OCI-M2 (cell line): Measurements from ENCODE around the gene IFI16.

Experiments used
- DNase-seq: peaks from one replicate; lab custom pipeline; 2025; ENCODE audit not compliant: unreplicated experiment; lab: John Stamatoyannopoulos, UW

Gene IFI16

GRCh38 chr1:159009704-159010361 lies at the start of gene IFI16:
IFI16 (plus strand) TSS chr1:159009907; CDS start chr1:159014681, 4,774 bp downstream.
- DNase-seq = peak; percentile 10

- DNase-seq = no peak
These were observed 48.5 kb upstream of the IFI16 start for GRCh38 chr1:158961178-158961577.

GRCh38 chr1:158962983-158963382 lies 46.7 kb upstream of the IFI16 start:
- DNase-seq = no peak

- DNase-seq = no peak
These were observed 40.5 kb upstream of the IFI16 start for GRCh38 chr1:158969166-158969565.

GRCh38 chr1:158969855-158970254 lies 39.9 kb upstream of the IFI16 start:
- DNase-seq = no peak

GRCh38 chr1:158972841-158973240 lies 36.9 kb upstream of the IFI16 start:
- DNase-seq = no peak

GRCh38 chr1:158976219-158976618 lies 33.5 kb upstream of the IFI16 start:
- DNase-seq = no peak

- no peak for DNase-seq
These were observed 31.0 kb upstream of the IFI16 start for GRCh38 chr1:158978730-158979129.

- no peak for DNase-seq
These were observed 30.5 kb upstream of the IFI16 start for GRCh38 chr1:158979229-158979628.

- no peak for DNase-seq
These were observed 26.5 kb upstream of the IFI16 start for GRCh38 chr1:158983235-158983634.

- no peak for DNase-seq
These were observed 25.3 kb upstream of the IFI16 start for GRCh38 chr1:158984386-158984785.

GRCh38 chr1:158989424-158989823 lies 20.3 kb upstream of the IFI16 start:
- no peak for DNase-seq

GRCh38 chr1:158992787-158993312 lies 16.9 kb upstream of the IFI16 start:
- DNase-seq = no peak

GRCh38 chr1:158996998-158997397 lies 12.7 kb upstream of the IFI16 start:
- DNase-seq = no peak

- DNase-seq = no peak
These were observed 11.5 kb upstream of the IFI16 start for GRCh38 chr1:158998037-158998780.

GRCh38 chr1:158998781-158999161 lies 10.9 kb upstream of the IFI16 start:
- DNase-seq = no peak

GRCh38 chr1:158999316-159000069 lies 10.2 kb upstream of the IFI16 start:
- DNase-seq = no peak

- no peak for DNase-seq
These were observed 9.7 kb upstream of the IFI16 start for GRCh38 chr1:159000070-159000409.

GRCh38 chr1:159000625-159001024 lies 9.1 kb upstream of the IFI16 start:
- no peak for DNase-seq

- DNase-seq = no peak
These were observed 4.5 kb upstream of the IFI16 start for GRCh38 chr1:159005161-159005560.

GRCh38 chr1:159005676-159006075 lies 4.0 kb upstream of the IFI16 start:
- DNase-seq = no peak
